Skeletal muscle cell (primary cell): ENCODE results near the gene GUCY2D.
A peak's percentile ranks its signal among the peaks of the same experiment; 100 is the strongest.
"Not testable (repeated sequence)": the region's sequence is repeated elsewhere in the genome, so short reads cannot be mapped to it uniquely, and the experiment has no call there.

Source experiments
- DNase-seq: peaks from one replicate; pipeline ENCODE4 v3.0.0-alpha.2; 2010; ENCODE audit warnings: low read depth
- H3K4me3 ChIP-seq: 2 replicates; pipeline ENCODE4 v1.5.1; 2011; ENCODE audit warnings: low read depth, mild to moderate bottlenecking, control low read depth, low read length, moderate library complexity

Gene GUCY2D

GRCh38 chr17:8015236-8015956 is 13.0 kb downstream of the GUCY2D start:
- no peak for DNase-seq
- no peak overlapping the region for H3K4me3 ChIP-seq

- DNase-seq = no peak
- peak overlapping the region; percentile 37 for H3K4me3 ChIP-seq
Observed at GRCh38 chr17:8015957-8016631, 13.7 kb downstream of the GUCY2D start.

GRCh38 chr17:8016632-8017424 is 14.4 kb downstream of the GUCY2D start:
- peak overlapping the region; percentile 37 for H3K4me3 ChIP-seq
- no peak for DNase-seq

GRCh38 chr17:8018436-8018835 is 16.0 kb downstream of the GUCY2D start:
- no peak overlapping the region for H3K4me3 ChIP-seq

GRCh38 chr17:8019166-8019565 is 16.8 kb downstream of the GUCY2D start:
- DNase-seq = no peak
- no peak overlapping the region for H3K4me3 ChIP-seq

More at GRCh38 chr17:8018436-8018835, 16.0 kb downstream of the GUCY2D start:
- no peak for DNase-seq

- DNase-seq = no peak
- H3K4me3 ChIP-seq = no peak overlapping the region
Observed at GRCh38 chr17:8019665-8020650, 17.5 kb downstream of the GUCY2D start.

- no peak overlapping the region for H3K4me3 ChIP-seq
- no peak for DNase-seq
Observed at GRCh38 chr17:8020776-8021564, 18.6 kb downstream of the GUCY2D start.

- DNase-seq = no peak
- no peak overlapping the region for H3K4me3 ChIP-seq
Observed at GRCh38 chr17:8021565-8022359, 19.3 kb downstream of the GUCY2D start.

GRCh38 chr17:8022360-8023003 is 20.1 kb downstream of the GUCY2D start:
- H3K4me3 ChIP-seq = no peak overlapping the region
- DNase-seq = no peak

GRCh38 chr17:8024161-8024560 is 21.7 kb downstream of the GUCY2D start:
- not testable (repeated sequence) for DNase-seq, H3K4me3 ChIP-seq

GRCh38 chr17:8025176-8025911 is 22.9 kb downstream of the GUCY2D start:
- no peak for DNase-seq
- H3K4me3 ChIP-seq = no peak overlapping the region

GRCh38 chr17:8029121-8029520 is 26.7 kb downstream of the GUCY2D start:
- DNase-seq = no peak
- H3K4me3 ChIP-seq = no peak overlapping the region

- no peak for DNase-seq
- no peak overlapping the region for H3K4me3 ChIP-seq
Observed at GRCh38 chr17:8031261-8031661, 28.8 kb downstream of the GUCY2D start.

- no peak overlapping the region for H3K4me3 ChIP-seq
- DNase-seq = no peak
Observed at GRCh38 chr17:8031950-8032349, 29.5 kb downstream of the GUCY2D start.

- DNase-seq = no peak
- no peak overlapping the region for H3K4me3 ChIP-seq
Observed at GRCh38 chr17:8032442-8032841, 30.0 kb downstream of the GUCY2D start.

- DNase-seq = no peak
Observed at GRCh38 chr17:8038954-8039610, 36.7 kb downstream of the GUCY2D start, which contains the start of gene ALOX15B. Gene ALOX15B (plus strand): TSS chr17:8039059. CDS start chr17:8039156, 97 bp downstream.

More at GRCh38 chr17:8038954-8039610, 36.7 kb downstream of the GUCY2D start, which contains the start of gene ALOX15B:
- peak within 1 kb of the TSS; percentile 43 for H3K4me3 ChIP-seq
